Lung (tissue), 12 donors: Measurements from ENCODE around the gene TBC1D22A. TPM values are rescaled to one million over a fixed set of nuclear protein-coding genes. Genes with fewer than 3 reads are reported as not detected.

Source experiments
- ATAC-seq: fragments of 200-7000 bp; cut with Tn5 transposase; one replicate; pipeline ENCODE4 v1.9.1; 2020; ENCODE audit warnings: moderate number of reproducible peaks; ENCODE audit not compliant: insufficient read depth, low FRiP score
- DNase-seq, 3 donors: peaks; one replicate each; pipeline ENCODE4 v3.0.0-alpha.2; 2013 to 2017
- H3K27ac ChIP-seq, 2 donors: one replicate each; pipeline ENCODE4 v1.5.1; 2013; ENCODE audit warnings: mild to moderate bottlenecking in 2 of 2, moderate library complexity in 2 of 2, control low read depth in 1 of 2, inconsistent platforms in 1 of 2, low read depth in 1 of 2, low read length in 1 of 2
- H3K27me3 ChIP-seq, 3 donors: one replicate each; pipeline ENCODE4 v1.5.1; 2013; ENCODE audit warnings: low read length in 2 of 3; ENCODE audit not compliant: control insufficient read depth in 3 of 3, insufficient read depth in 3 of 3
- H3K36me3 ChIP-seq, 4 donors: one replicate each; pipeline ENCODE4 v1.5.1; 2013; ENCODE audit warnings: low read length in 4 of 4, mild to moderate bottlenecking in 1 of 4, moderate library complexity in 1 of 4; ENCODE audit not compliant: control insufficient read depth in 4 of 4, insufficient read depth in 4 of 4
- H3K4me1 ChIP-seq, 5 donors: one replicate each; pipeline ENCODE4 v1.5.1; 2013; ENCODE audit warnings: low read length in 5 of 5, mild to moderate bottlenecking in 2 of 5, moderate library complexity in 1 of 5; ENCODE audit not compliant: control insufficient read depth in 5 of 5, insufficient read depth in 5 of 5
- H3K4me3 ChIP-seq: one replicate; pipeline ENCODE4 v1.5.1; 2013; ENCODE audit warnings: mild to moderate bottlenecking, control low read depth, moderate library complexity
- H3K9ac ChIP-seq, 2 donors: one replicate each; pipeline ENCODE4 v1.5.1; 2013; ENCODE audit warnings: low read length in 2 of 2, control low read depth in 1 of 2; ENCODE audit not compliant: insufficient read depth in 1 of 2
- H3K9me3 ChIP-seq, 4 donors: one replicate each; pipeline ENCODE4 v1.5.1; 2013; ENCODE audit warnings: low read length in 3 of 4, mild to moderate bottlenecking in 1 of 4, moderate library complexity in 1 of 4; ENCODE audit not compliant: control insufficient read depth in 4 of 4, insufficient read depth in 3 of 4
- WGBS, 2 donors: extraction: QIAGEN DNeasy Blood & Tissue Kit; methylation state at CpG; one replicate each; pipeline ENCODE4 v1.1.7; 2013; 5-methylcytosine and 5-hydroxymethylcytosine counted together
- polyA plus RNA-seq, 2 donors: library from polyadenylated mRNA; stranded (reverse); fragments of 200-250 nt; gene quantifications; one replicate each; pipeline ENCODE4 v1.2.1, GENCODE V29; 2013
- total RNA-seq, 2 donors: library from RNA; depleted of rRNA in 1 of 2; stranded (reverse); fragments of >200 nt in 1 of 2; gene quantifications; one replicate each; pipeline ENCODE4 v1.2.1, GENCODE V29; 2014 to 2021
- TF ChIP-seq, protein P1 (sequence below): IDR thresholded peaks from 2 replicates; pipeline ENCODE4 v1.5.1; 2012; ENCODE audit warnings: mild to moderate bottlenecking; ENCODE audit errors: control extremely low read depth, extremely low read depth
- donor health status: control.
- donor health status: control.
- donor health status: Bipolar disorder and iron deficiency.
- donor health status: healthy.
- donor health status: DM: yes; HTN: yes; CAD: no.

The TBC1D22A gene
- total and polyA plus RNA-seq, 4 donors = 20.2 to 38.4 (median 21.0) TPM

DNA sequence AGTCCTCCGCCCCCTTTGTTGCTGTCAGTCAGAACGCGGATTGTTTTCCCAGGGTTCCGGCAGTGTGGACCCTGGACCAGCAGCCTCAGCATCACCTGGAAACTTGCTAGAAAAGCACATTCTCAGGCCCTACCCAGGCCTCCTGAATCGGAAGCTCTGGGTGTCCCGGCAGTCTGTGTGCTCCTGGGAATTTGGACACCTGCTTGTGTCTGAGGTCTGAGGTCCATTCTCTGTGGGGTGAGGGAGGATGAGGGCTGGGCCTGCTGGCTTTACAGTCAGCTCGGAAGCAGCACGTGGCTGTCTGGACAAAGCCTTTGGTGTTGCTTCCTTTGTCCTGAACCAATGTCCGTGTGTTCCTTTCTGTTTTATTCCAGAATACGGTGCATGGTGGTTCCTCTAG lies 299.7 kb downstream of the TBC1D22A start:
- WGBS, 2 donors = 96 to 97% methylated on average over 10 of the region's 10 CpGs
- TF ChIP-seq, protein P1, sequence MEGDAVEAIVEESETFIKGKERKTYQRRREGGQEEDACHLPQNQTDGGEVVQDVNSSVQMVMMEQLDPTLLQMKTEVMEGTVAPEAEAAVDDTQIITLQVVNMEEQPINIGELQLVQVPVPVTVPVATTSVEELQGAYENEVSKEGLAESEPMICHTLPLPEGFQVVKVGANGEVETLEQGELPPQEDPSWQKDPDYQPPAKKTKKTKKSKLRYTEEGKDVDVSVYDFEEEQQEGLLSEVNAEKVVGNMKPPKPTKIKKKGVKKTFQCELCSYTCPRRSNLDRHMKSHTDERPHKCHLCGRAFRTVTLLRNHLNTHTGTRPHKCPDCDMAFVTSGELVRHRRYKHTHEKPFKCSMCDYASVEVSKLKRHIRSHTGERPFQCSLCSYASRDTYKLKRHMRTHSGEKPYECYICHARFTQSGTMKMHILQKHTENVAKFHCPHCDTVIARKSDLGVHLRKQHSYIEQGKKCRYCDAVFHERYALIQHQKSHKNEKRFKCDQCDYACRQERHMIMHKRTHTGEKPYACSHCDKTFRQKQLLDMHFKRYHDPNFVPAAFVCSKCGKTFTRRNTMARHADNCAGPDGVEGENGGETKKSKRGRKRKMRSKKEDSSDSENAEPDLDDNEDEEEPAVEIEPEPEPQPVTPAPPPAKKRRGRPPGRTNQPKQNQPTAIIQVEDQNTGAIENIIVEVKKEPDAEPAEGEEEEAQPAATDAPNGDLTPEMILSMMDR = no peak
- no peak overlapping the region for H3K4me3 ChIP-seq
- H3K9ac ChIP-seq = no peak overlapping the region
- ATAC-seq (no peak), DNase-seq (no peak)
- no peak overlapping the region for H3K27ac ChIP-seq
- no peaks in the 10 kb centered on the region for H3K9me3 ChIP-seq
- H3K27me3 ChIP-seq = no peaks in the 10 kb centered on the region
- no peaks in the 10 kb centered on the region for H3K4me1 ChIP-seq
- peaks cover 0 to 13% (median 0%) of the 10 kb centered on the region in 4 donors for H3K36me3 ChIP-seq

DNA sequence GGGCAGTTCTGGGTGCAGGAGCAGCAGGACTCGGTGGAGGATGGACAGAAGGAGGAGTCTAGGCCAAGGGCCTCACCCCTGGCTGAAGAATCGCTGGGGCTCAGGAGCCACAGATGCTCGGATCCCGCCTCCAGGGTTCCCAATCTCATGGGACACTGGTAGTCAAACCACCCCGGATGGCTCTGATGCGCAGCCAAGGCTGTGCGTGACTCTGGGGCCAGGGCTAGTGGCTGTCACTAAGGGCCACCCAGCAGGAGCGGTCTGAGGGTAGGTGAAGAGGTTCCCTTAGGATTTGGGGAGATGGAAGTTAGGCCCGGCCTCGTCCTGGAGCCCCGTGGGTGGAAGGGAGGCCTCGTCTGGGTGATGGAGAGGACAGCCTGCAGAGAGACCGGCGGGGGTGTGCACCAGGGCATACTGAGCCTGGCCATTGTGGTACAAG lies 300.6 kb downstream of the TBC1D22A start:
- ATAC-seq (no peak), DNase-seq (no peak)
- Histone ChIP-seq H3K27ac (no peak overlapping the region), H3K36me3 (peaks cover 0 to 12% (median 0%) of the 10 kb centered on the region in 4 donors), H3K9ac (no peak overlapping the region), H3K27me3 (no peaks in the 10 kb centered on the region), H3K4me3 (no peak overlapping the region), H3K4me1 (peaks cover 0 to 5% (median 0%) of the 10 kb centered on the region in 5 donors), H3K9me3 (no peaks in the 10 kb centered on the region)
- TF ChIP-seq, protein P1 = no peak
- WGBS, 2 donors = 91 to 92% methylated on average over 14 of the region's 14 CpGs

DNA sequence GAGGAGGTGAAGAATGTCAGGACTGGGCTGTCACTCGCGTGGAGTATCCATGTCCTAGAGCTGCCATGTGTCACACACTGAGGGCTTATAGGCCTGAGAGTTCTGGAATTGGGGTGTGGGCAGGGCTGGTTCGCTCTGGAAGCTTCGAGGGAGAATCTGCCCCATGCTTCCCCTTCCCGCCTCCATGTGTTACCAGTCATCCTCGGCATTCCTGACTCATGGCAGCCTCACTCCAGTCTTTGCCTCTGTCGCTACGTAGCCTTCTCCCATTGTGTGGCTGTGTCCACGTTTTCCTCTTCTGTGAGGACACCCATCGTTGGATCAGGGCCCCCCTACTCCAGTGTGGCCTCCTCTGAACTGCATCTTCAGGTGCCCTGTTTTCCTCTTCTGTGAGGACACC lies 301.2 kb downstream of the TBC1D22A start:
- ATAC-seq = no peak
- H3K4me3 ChIP-seq = no peak overlapping the region
- no peak for DNase-seq
- peaks cover 0 to 12% (median 0%) of the 10 kb centered on the region in 4 donors for H3K36me3 ChIP-seq
- H3K27me3 ChIP-seq = no peaks in the 10 kb centered on the region
- WGBS, 2 donors = 78 to 85% methylated on average over 9 to 10 of the region's 10 CpGs
- no peak overlapping the region for H3K9ac ChIP-seq
- H3K4me1 ChIP-seq = peaks cover 0 to 6% (median 0%) of the 10 kb centered on the region in 5 donors
- no peaks in the 10 kb centered on the region for H3K9me3 ChIP-seq
- H3K27ac ChIP-seq = no peak overlapping the region
- TF ChIP-seq, protein P1 = no peak

DNA sequence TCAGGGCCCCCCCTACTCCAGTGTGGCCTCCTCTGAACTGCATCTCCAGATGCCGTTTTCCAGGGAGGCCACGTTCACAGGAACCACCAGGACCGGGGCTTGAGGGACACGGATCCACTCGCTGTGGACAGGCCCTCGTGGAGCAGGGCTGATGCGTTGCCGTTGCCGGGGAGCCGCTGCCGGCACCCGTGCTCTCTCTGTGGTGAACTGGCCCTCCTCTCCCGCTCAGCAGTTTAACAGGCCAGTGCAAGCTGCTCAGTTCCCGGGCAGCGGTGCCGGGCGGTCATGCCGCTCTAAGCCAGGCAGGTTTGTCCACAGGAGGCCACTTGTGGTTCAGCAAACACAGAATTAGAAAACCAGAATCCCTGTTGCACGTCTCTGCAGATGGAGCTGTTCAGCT lies 301.6 kb downstream of the TBC1D22A start:
- H3K27ac ChIP-seq = no peak overlapping the region
- H3K36me3 ChIP-seq = peaks cover 0 to 12% (median 0%) of the 10 kb centered on the region in 4 donors
- no peak for DNase-seq
- H3K27me3 ChIP-seq = no peaks in the 10 kb centered on the region
- H3K4me1 ChIP-seq = peaks cover 0 to 6% (median 0%) of the 10 kb centered on the region in 5 donors
- TF ChIP-seq, protein P1 = no peak
- ATAC-seq = no peak
- no peak overlapping the region for H3K4me3 ChIP-seq
- H3K9ac ChIP-seq = no peak overlapping the region
- 82 to 84% methylated on average over 19 of the region's 19 CpGs for WGBS, 2 donors
- H3K9me3 ChIP-seq = no peaks in the 10 kb centered on the region
